Epithelial cell of proximal tubule (primary cell): ENCODE data around the gene MUC13. TPM values are rescaled to one million over a fixed set of nuclear protein-coding genes. Genes with fewer than 3 reads are reported as not detected.

Experiments used
- DNase-seq: peaks from one replicate; pipeline ENCODE4 v3.0.0-alpha.2; 2011; ENCODE audit warnings: low read depth
- H3K4me3 ChIP-seq: 2 replicates; pipeline ENCODE4 v1.5.1; 2011; ENCODE audit warnings: low read depth, mild to moderate bottlenecking, low read length
- total RNA-seq: library from RNA; depleted of rRNA; stranded (reverse); fragments of >200 nt; gene quantifications from 2 replicates; pipeline ENCODE4 v1.2.3, GENCODE V29; 2015
- TF ChIP-seq, protein P1 (sequence below): conservative IDR thresholded peaks from 2 replicates; pipeline ENCODE4 v1.5.1; 2012; ENCODE audit warnings: low read depth, mild to moderate bottlenecking, low read length

MUC13 gene
- total RNA-seq, 1 donor from 2014 or later = not detected

DNA sequence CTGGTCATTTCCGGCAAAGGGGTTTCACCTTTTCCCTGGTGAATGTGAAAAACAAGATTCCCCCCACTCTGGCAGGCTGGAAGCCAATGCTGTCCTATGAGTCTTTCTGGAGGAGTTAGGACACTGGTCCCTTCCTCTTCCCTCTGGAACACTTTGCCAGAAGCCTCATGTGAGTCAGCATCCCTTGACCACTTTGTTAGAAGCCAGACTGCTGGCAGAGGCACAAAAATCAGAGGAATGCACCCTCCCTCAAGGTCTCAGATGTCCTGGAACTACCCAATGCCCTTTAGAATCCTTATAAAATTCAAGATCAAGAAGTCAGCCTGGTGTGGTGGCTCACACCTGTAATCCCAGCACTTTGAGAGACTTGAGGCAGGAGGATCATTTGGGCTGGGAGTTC is 74.0 kb downstream of the MUC13 start:
- DNase-seq = peak; percentile 89
- no peak overlapping the region for H3K4me3 ChIP-seq
- TF ChIP-seq, protein P1, sequence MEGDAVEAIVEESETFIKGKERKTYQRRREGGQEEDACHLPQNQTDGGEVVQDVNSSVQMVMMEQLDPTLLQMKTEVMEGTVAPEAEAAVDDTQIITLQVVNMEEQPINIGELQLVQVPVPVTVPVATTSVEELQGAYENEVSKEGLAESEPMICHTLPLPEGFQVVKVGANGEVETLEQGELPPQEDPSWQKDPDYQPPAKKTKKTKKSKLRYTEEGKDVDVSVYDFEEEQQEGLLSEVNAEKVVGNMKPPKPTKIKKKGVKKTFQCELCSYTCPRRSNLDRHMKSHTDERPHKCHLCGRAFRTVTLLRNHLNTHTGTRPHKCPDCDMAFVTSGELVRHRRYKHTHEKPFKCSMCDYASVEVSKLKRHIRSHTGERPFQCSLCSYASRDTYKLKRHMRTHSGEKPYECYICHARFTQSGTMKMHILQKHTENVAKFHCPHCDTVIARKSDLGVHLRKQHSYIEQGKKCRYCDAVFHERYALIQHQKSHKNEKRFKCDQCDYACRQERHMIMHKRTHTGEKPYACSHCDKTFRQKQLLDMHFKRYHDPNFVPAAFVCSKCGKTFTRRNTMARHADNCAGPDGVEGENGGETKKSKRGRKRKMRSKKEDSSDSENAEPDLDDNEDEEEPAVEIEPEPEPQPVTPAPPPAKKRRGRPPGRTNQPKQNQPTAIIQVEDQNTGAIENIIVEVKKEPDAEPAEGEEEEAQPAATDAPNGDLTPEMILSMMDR = no peak

GRCh38 chr3:124859025-124859424 is 75.5 kb downstream of the MUC13 start:
- H3K4me3 ChIP-seq = no peak overlapping the region
- DNase-seq = peak; percentile 71
- TF ChIP-seq, protein P1 = no peak

DNA sequence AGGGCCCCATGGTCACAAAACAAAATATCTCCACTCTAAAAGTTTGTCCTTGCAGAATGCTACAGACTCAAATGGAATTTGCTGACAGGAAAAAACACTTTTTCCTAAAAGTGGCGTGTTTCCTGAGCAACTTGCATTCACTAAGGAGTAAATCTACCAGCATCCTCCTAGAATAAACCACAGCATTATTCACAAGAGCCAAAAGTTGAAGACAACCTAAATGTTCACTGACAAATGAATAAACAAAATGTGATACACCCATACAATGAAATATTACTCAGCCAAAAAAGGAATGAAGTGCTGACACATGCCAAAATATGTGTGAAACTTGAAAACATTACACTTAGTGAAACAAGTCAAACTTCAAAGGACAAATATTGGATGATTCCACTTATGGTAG is 76.3 kb downstream of the MUC13 start:
- no peak for DNase-seq
- TF ChIP-seq, protein P1 = no peak
- H3K4me3 ChIP-seq = no peak overlapping the region

DNA sequence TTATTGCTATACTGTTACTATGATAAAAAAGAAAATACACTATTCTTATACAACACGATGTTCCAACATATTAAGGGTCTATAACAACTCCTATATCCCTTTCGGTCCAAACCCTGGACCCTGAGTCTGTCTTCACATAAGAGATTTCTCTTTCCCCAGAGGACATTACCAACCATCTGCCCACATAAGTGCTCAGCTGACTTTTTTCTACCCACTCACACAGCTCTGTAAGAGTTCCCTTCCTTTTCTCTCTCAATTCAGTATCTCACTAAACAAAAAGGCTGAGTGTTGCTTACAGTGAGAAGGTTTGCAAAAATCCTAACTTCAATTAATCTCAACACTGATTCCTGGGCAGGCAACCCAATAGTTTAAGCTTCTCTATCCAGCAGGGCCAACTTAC is 77.9 kb downstream of the MUC13 start:
- no peak overlapping the region for H3K4me3 ChIP-seq
- DNase-seq = no peak
- TF ChIP-seq, protein P1 = no peak

Other genes starting within 250 kb of the MUC13 start
- gene UMPS, start 204.3 kb downstream of the MUC13 start, total RNA-seq = 28.7 and 66.1 TPM in 2 replicates
- 129 and 141 TPM in 2 replicates for gene ITGB5, start 47.4 kb downstream of the MUC13 start, total RNA-seq
- gene HEG1, start 121.2 kb upstream of the MUC13 start, total RNA-seq = 17.6 and 19.6 TPM in 2 replicates